Activated CD8-positive, alpha-beta memory T cell treated with anti-CD3 and anti-CD28 coated beads for 36 hours (primary cell): ENCODE data around the gene MAP4. TPM values are rescaled to one million over a fixed set of nuclear protein-coding genes. Genes with fewer than 3 reads are reported as not detected.

Experiments
- CTCF ChIA-PET: fragments of 350-600 bp; sonication (Branson Sonifier 250); formaldehyde crosslinking; loops from one replicate; lab custom pipeline; 2021; ENCODE audit warnings: antibody characterized with exemption; lab: Charles Lee
- POLR2A ChIA-PET: fragments of 350-600 bp; sonication (Branson Sonifier 250); formaldehyde crosslinking; loops from one replicate; lab custom pipeline; 2021; ENCODE audit warnings: antibody characterized with exemption; lab: Charles Lee
- total RNA-seq, 2 experiments: library from RNA; stranded (reverse); gene quantifications; one replicate each; pipeline ENCODE4 v1.2.3, GENCODE V29; 2021

MAP4 gene
- total RNA-seq, 2 experiments from 2014 or later, result 113 to 117 TPM

DNA sequence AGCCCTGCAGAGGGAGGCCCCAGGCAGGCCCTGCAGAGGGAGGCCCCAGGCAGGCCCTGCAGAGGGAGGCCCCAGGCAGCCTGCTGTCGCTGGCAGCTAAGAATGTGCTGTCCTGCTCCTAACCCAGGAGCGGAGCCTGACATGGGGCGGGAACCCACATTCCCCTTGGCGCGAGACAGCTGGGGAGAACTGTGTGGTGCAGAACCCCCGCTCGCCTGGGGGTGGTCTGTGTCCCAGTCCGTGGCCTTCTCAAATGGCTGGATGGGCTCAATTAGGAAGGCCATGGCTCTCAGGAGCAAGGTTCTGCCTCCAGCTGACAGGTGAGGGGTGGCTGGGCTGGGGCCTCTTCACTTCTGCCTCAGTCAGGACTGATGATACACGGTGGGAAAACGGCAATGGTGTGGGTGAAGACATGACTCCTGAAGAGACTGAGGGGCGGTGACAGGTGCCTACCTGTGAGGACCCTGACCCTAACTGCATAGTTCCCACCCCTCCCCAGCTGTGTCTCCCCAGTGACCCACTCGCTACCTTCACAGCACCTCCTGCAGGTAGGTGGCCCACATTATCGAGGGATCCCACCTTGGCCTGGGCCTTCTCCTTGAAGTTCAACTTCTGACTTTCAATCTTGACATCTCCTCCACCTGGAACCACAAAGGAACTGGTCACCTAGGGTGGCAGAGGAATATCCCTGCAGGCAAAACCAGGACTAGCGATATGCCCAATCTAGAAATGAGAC, 161.3 kb downstream of the MAP4 start:
- POLR2A ChIA-PET, result no interaction called here
- CTCF ChIA-PET, result interaction anchor here (0.5 kb wide), 1 partner anchor 189 kb away, joined by 4 read pairs; no protein-coding TSS in a partner anchor

DNA sequence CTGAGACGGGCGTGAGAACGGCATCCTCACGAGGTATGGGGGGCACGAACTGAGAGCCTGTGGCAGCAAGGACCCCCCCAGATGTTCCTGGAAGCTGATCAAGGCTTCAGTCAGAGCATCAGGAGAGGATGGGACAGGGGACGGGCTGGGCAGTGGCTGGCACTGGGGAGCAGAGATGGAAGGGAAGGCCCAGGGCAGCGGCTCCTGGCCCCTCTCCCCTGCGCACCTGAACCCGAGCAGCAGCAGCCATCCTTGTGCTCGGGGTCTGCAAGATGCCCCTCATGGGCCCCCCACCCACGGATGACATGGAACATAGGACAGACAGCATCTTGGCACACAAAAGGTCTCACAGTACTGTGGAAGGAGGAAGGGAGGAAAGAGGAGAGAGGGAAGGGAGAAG, 161.9 kb downstream of the MAP4 start:
- CTCF ChIA-PET, result no interaction called here
- POLR2A ChIA-PET, result no interaction called here

- CTCF ChIA-PET, result no interaction called here
- POLR2A ChIA-PET, result interaction anchor here (0.6 kb wide), 1 partner anchor 425 kb away, joined by 4 read pairs; no protein-coding TSS in a partner anchor
These were observed 163.3 kb downstream of the MAP4 start for GRCh38 chr3:47852604-47853602.

DNA sequence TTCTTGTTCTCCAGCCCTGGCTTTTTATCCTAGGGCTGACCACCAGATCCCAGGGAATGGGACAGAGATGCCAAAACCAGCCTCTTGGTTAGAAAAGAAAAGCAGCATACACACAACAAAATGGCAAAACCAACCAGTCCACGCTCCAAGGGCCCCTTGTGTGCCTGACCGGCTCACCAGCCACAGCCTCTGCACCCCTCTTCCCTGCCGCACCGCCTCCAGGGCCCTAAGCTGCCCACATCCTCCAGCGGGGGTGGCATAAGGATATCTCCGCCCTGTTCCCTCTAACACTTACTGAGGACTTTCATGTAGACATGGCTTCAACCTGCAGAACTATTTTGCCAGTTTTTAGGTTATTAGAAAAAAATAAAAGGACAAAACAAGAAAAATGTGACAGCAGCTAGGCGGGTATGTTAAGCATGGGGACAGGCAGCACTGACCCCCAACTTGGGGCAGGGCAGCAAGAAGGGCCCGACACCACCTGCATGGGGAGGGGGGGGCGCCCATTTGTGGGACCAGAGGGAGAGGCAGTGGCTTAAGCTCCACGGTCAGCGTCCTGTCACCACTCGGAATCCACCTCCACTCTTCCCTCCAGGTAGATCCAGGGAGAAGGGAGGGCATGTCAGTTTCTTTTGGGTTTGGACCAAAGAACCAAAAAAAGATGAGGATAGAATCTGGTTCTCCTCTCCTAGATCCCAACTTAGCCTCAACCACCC, 164.2 kb downstream of the MAP4 start:
- ChIA-PET POLR2A (no interaction called here), CTCF (no interaction called here)

- ChIA-PET CTCF (no interaction called here), POLR2A (no interaction called here)
These were observed 165.4 kb downstream of the MAP4 start for GRCh38 chr3:47850564-47851410.

- CTCF ChIA-PET, result no interaction called here
- POLR2A ChIA-PET, result no interaction called here
These were observed 166.3 kb downstream of the MAP4 start for GRCh38 chr3:47849699-47850563.

- CTCF ChIA-PET, result no interaction called here
- POLR2A ChIA-PET, result no interaction called here
These were observed 167.0 kb downstream of the MAP4 start for GRCh38 chr3:47849186-47849698.

- ChIA-PET POLR2A (no interaction called here), CTCF (no interaction called here)
These were observed 167.6 kb downstream of the MAP4 start for GRCh38 chr3:47848599-47849117.

- ChIA-PET POLR2A (no interaction called here), CTCF (no interaction called here)
These were observed 168.3 kb downstream of the MAP4 start for GRCh38 chr3:47847801-47848518.

DNA sequence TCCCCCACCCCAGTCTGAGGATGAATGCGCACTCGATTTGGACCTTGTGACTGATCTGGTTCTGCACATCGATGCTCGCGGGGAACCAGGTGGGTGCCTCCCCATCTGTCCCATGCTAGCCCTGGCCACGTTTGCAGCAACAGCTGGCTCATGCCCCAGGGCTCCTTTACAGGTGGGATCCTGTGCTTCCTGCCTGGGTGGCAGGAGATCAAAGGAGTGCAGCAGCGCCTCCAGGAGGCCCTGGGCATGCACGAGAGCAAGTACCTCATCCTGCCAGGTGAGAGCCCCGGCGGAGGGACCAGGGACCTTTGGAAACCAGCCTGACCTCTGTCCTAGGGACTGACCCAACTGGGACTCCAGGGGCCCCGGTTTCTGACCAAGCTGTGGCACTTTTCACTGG, 169.0 kb downstream of the MAP4 start:
- ChIA-PET POLR2A (no interaction called here), CTCF (interaction anchor here (1.5 kb wide), 1 partner anchor 22 kb away, joined by 3 read pairs; no protein-coding TSS in a partner anchor)

GRCh38 chr3:47846880-47847248, 169.4 kb downstream of the MAP4 start:
- POLR2A ChIA-PET, result no interaction called here
- CTCF ChIA-PET, result interaction anchor here (1.5 kb wide), 1 partner anchor 21 kb away, joined by 3 read pairs; no protein-coding TSS in a partner anchor

GRCh38 chr3:47846186-47846879, 169.9 kb downstream of the MAP4 start:
- POLR2A ChIA-PET, result no interaction called here
- CTCF ChIA-PET, result interaction anchor here (0.6 to 1.5 kb wide), 2 partner anchors 14 to 21 kb away, joined by 3 to 5 read pairs; no protein-coding TSS in a partner anchor

GRCh38 chr3:47841786-47842349, 174.3 kb downstream of the MAP4 start:
- ChIA-PET POLR2A (no interaction called here), CTCF (no interaction called here)

- ChIA-PET CTCF (interaction anchor here (0.6 to 2.5 kb wide), 6 partner anchors 13 to 501 kb away, joined by 3 to 15 read pairs (median 5); no protein-coding TSS in a partner anchor), POLR2A (no interaction called here)
These were observed 177.7 kb downstream of the MAP4 start for GRCh38 chr3:47838503-47838902.

DNA sequence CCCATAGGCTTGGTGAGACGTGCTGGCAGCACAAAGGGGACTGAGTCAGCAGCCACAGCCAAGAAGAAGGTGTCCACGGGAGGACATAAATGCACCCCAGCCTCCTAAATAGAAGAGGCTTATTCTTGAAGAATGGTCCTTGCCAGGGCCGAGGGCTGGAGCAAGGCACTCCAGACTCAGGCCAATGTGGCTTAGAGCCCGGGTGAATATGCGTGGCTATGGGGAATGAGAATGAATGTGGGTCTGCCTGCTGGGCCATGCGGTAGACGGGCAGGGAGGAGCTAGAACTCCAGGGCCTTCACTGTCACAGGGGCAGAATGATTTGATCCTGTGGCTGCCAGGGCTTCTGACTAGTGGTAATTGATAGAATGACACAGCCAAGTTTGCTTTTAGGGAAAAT, 179.2 kb downstream of the MAP4 start:
- ChIA-PET POLR2A (interaction anchor here (1.9 kb wide), 1 partner anchor 12 kb away, joined by 5 read pairs; no protein-coding TSS in a partner anchor), CTCF (interaction anchor here (0.6 to 2.5 kb wide), 8 partner anchors 12 to 321 kb away, joined by 3 to 15 read pairs (median 4); no protein-coding TSS in a partner anchor)
